Measurements from ENCODE around the gene TASOR2. TPM values are rescaled to one million over a fixed set of nuclear protein-coding genes. Genes with fewer than 3 reads are reported as not detected.

Gene TASOR2
- total RNA-seq, 1 donor from 2014 or later: 60.1 TPM

- no peak overlapping the region for H3K4me3 ChIP-seq (ENCODE audit: low read depth, low read length)
- no peak for TF ChIP-seq CTCF (IDR thresholded peaks at IDR 0.05; ENCODE audit: insufficient read depth, low read length, poor library complexity, severe bottlenecking)
- H3K27me3 ChIP-seq (ENCODE audit: control insufficient read depth, insufficient read depth, low read length): no peaks in the 10 kb centered on the region
- no peak for DNase-seq (ENCODE audit: low read depth)
- peaks cover 1% of the 10 kb centered on the region for H3K36me3 ChIP-seq (ENCODE audit: control insufficient read depth, insufficient read depth, low read length)
These were observed 44.1 kb upstream of the TASOR2 start for GRCh38 chr10:5640501-5640900.

GRCh38 chr10:5641501-5641900 lies 43.1 kb upstream of the TASOR2 start:
- H3K36me3 ChIP-seq (ENCODE audit: control insufficient read depth, insufficient read depth, low read length): peaks cover 1% of the 10 kb centered on the region
- DNase-seq (ENCODE audit: low read depth): no peak
- H3K4me3 ChIP-seq (ENCODE audit: low read depth, low read length): no peak overlapping the region
- no peak for TF ChIP-seq CTCF (IDR thresholded peaks at IDR 0.05; ENCODE audit: insufficient read depth, low read length, poor library complexity, severe bottlenecking)
- no peaks in the 10 kb centered on the region for H3K27me3 ChIP-seq (ENCODE audit: control insufficient read depth, insufficient read depth, low read length)

GRCh38 chr10:5643346-5644067 lies 41.1 kb upstream of the TASOR2 start:
- H3K27me3 ChIP-seq (ENCODE audit: control insufficient read depth, insufficient read depth, low read length): no peaks in the 10 kb centered on the region
- DNase-seq (ENCODE audit: low read depth): no peak
- peaks cover 1% of the 10 kb centered on the region for H3K36me3 ChIP-seq (ENCODE audit: control insufficient read depth, insufficient read depth, low read length)
- H3K4me3 ChIP-seq (ENCODE audit: low read depth, low read length): no peak overlapping the region
- no peak for TF ChIP-seq CTCF (IDR thresholded peaks at IDR 0.05; ENCODE audit: insufficient read depth, low read length, poor library complexity, severe bottlenecking)

GRCh38 chr10:5644930-5645329 lies 39.7 kb upstream of the TASOR2 start:
- H3K36me3 ChIP-seq (ENCODE audit: control insufficient read depth, insufficient read depth, low read length): peaks cover 1% of the 10 kb centered on the region
- TF ChIP-seq CTCF (IDR thresholded peaks at IDR 0.05; ENCODE audit: insufficient read depth, low read length, poor library complexity, severe bottlenecking): no peak
- no peak for DNase-seq (ENCODE audit: low read depth)
- no peak overlapping the region for H3K4me3 ChIP-seq (ENCODE audit: low read depth, low read length)
- no peaks in the 10 kb centered on the region for H3K27me3 ChIP-seq (ENCODE audit: control insufficient read depth, insufficient read depth, low read length)

- no peak for DNase-seq (ENCODE audit: low read depth)
- Histone ChIP-seq H3K4me3 (ENCODE audit: low read depth, low read length) (no peak overlapping the region), H3K36me3 (ENCODE audit: control insufficient read depth, insufficient read depth, low read length) (no peaks in the 10 kb centered on the region), H3K27me3 (ENCODE audit: control insufficient read depth, insufficient read depth, low read length) (no peaks in the 10 kb centered on the region)
- TF ChIP-seq CTCF (IDR thresholded peaks at IDR 0.05; ENCODE audit: insufficient read depth, low read length, poor library complexity, severe bottlenecking): no peak
These were observed 39.3 kb upstream of the TASOR2 start for GRCh38 chr10:5645375-5645774.

All from kidney epithelial cell (primary cell).